Measurements from ENCODE around the gene COL4A6. TPM values are rescaled to one million over a fixed set of nuclear protein-coding genes. Genes with fewer than 3 reads are reported as not detected.

COL4A6 gene
- total RNA-seq, 1 donor from 2014 or later = 40.5 TPM

GRCh38 chrX:108224218-108224617 lies 214.0 kb downstream of the COL4A6 start:
- no peaks in the 10 kb centered on the region for H3K27me3 Mint-ChIP-seq (ENCODE audit: insufficient read depth, low read depth)
- Histone ChIP-seq H3K4me3 (no peak overlapping the region), H3K36me3 (no peaks in the 10 kb centered on the region), H3K79me2 (ENCODE audit: low read depth) (no peaks in the 10 kb centered on the region), H4K20me1 (ENCODE audit: low read depth) (no peaks in the 10 kb centered on the region), H3K4me2 (no peak overlapping the region), H3K4me1 (no peaks in the 10 kb centered on the region), H3K27me3 (no peaks in the 10 kb centered on the region), H3K9me3 (ENCODE audit: low read depth) (no peaks in the 10 kb centered on the region), H2AFZ (replicated peaks) (no peak overlapping the region), H3K9ac (no peak overlapping the region), H3F3A (ENCODE audit: low read depth) (no peaks in the 10 kb centered on the region), H3K27ac (no peak overlapping the region)
- H3K36me3 Mint-ChIP-seq = peaks cover 44% of the 10 kb centered on the region
- H3K4me1 Mint-ChIP-seq = peaks cover 44% of the 10 kb centered on the region
- TF ChIP-seq EZH2 (IDR thresholded peaks at IDR 0.05) = no peak
- TF ChIP-seq CTCF (IDR thresholded peaks at IDR 0.05) = no peak
- TF ChIP-seq EZH2phosphoT487 (IDR thresholded peaks at IDR 0.05) = no peak
- peak overlapping the region; percentile 95 for H3K27ac Mint-ChIP-seq
- no peaks in the 10 kb centered on the region for H3K9me3 Mint-ChIP-seq
- DNase-seq (ENCODE audit: low spot score) = no peak
- H3K4me3 Mint-ChIP-seq = no peak overlapping the region

- no peaks in the 10 kb centered on the region for H3K36me3 ChIP-seq
- TF ChIP-seq CTCF (IDR thresholded peaks at IDR 0.05) (no peak), EZH2phosphoT487 (IDR thresholded peaks at IDR 0.05) (no peak), EZH2 (IDR thresholded peaks at IDR 0.05) (no peak)
- H3K9ac ChIP-seq = no peak overlapping the region
- no peaks in the 10 kb centered on the region for H3K4me1 ChIP-seq
- H2AFZ ChIP-seq (replicated peaks) = no peak overlapping the region
- no peak overlapping the region for H3K27ac ChIP-seq
- no peaks in the 10 kb centered on the region for H3K9me3 ChIP-seq (ENCODE audit: low read depth)
- peaks cover 44% of the 10 kb centered on the region for H3K4me1 Mint-ChIP-seq
- H3K27me3 Mint-ChIP-seq (ENCODE audit: insufficient read depth, low read depth) = no peaks in the 10 kb centered on the region
- no peaks in the 10 kb centered on the region for H3K9me3 Mint-ChIP-seq
- no peaks in the 10 kb centered on the region for H3K27me3 ChIP-seq
- no peak overlapping the region for H3K4me3 ChIP-seq
- no peak overlapping the region for H3K4me3 Mint-ChIP-seq
- H3K79me2 ChIP-seq (ENCODE audit: low read depth) = no peaks in the 10 kb centered on the region
- H3K4me2 ChIP-seq = no peak overlapping the region
- peaks cover 45% of the 10 kb centered on the region for H3K36me3 Mint-ChIP-seq
- DNase-seq (ENCODE audit: low spot score) = no peak
- H4K20me1 ChIP-seq (ENCODE audit: low read depth) = no peaks in the 10 kb centered on the region
- peak overlapping the region; percentile 40 for H3K27ac Mint-ChIP-seq
- no peaks in the 10 kb centered on the region for H3F3A ChIP-seq (ENCODE audit: low read depth)
These were observed 214.6 kb downstream of the COL4A6 start for GRCh38 chrX:108223585-108223984.

- H3K4me1 Mint-ChIP-seq = peaks cover 41% of the 10 kb centered on the region
- H3K4me3 Mint-ChIP-seq = no peak overlapping the region
- Histone ChIP-seq H3K4me3 (no peak overlapping the region), H3K9ac (no peak overlapping the region), H3K27me3 (no peaks in the 10 kb centered on the region), H3K4me1 (no peaks in the 10 kb centered on the region), H3K36me3 (no peaks in the 10 kb centered on the region), H3F3A (ENCODE audit: low read depth) (no peaks in the 10 kb centered on the region), H4K20me1 (ENCODE audit: low read depth) (no peaks in the 10 kb centered on the region), H3K4me2 (no peak overlapping the region), H3K27ac (no peak overlapping the region), H3K9me3 (ENCODE audit: low read depth) (no peaks in the 10 kb centered on the region), H2AFZ (replicated peaks) (no peak overlapping the region), H3K79me2 (ENCODE audit: low read depth) (no peaks in the 10 kb centered on the region)
- H3K36me3 Mint-ChIP-seq = peaks cover 49% of the 10 kb centered on the region
- TF ChIP-seq EZH2phosphoT487 (IDR thresholded peaks at IDR 0.05) = no peak
- no peak for TF ChIP-seq EZH2 (IDR thresholded peaks at IDR 0.05)
- no peak for TF ChIP-seq CTCF (IDR thresholded peaks at IDR 0.05)
- no peak overlapping the region for H3K27ac Mint-ChIP-seq
- H3K9me3 Mint-ChIP-seq = no peaks in the 10 kb centered on the region
- no peak for DNase-seq (ENCODE audit: low spot score)
- no peaks in the 10 kb centered on the region for H3K27me3 Mint-ChIP-seq (ENCODE audit: insufficient read depth, low read depth)
These were observed 216.8 kb downstream of the COL4A6 start for GRCh38 chrX:108221301-108221864.

Data from neural progenitor cell (in vitro differentiated cells).